ENCODE measurements around the gene RGL1. TPM values are rescaled to one million over a fixed set of nuclear protein-coding genes. Genes with fewer than 3 reads are reported as not detected.

Gene RGL1
- total RNA-seq, 1 donor from 2014 or later, result 20.9 TPM

DNA sequence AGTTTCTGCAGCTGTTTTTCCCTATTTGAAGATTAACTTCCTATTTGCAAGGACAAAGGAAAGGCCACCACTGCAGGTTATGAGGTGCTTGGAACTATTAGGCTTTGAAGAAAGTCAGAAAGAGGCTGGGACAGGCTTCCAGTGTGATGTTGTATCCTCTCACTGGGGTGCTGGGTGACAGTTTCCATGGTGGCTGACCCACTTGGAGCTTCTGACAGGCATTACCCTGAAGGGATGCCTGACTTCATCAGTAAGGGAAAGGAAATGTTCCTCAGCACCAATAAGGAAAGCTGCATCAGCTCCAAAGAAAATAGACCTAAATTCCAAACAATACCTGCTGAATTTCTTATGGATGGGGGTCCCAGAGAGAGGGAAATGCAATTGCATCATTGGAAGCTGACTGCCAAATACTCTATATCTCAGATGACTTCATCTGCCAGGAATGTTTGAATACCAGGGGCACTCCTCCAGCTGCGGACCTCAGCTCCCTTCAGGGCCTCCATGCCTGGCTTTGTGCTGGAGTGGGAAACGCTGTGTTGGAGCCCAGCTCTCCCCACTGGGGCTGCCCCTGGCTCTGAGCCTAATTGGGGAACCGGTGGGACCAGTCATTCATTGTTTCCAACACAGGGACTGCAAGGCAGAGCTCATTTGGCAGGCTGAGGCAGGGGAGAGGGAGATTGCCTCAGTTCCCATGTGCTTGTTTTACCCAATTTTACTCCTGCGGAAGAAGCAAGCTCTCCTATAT lies 76.6 kb downstream of the RGL1 start:
- no peak for DNase-seq (ENCODE audit: low spot score)
- H3K4me1 Mint-ChIP-seq (ENCODE audit: low read depth), result peaks cover 40% of the 10 kb centered on the region
- TF ChIP-seq, protein P1, sequence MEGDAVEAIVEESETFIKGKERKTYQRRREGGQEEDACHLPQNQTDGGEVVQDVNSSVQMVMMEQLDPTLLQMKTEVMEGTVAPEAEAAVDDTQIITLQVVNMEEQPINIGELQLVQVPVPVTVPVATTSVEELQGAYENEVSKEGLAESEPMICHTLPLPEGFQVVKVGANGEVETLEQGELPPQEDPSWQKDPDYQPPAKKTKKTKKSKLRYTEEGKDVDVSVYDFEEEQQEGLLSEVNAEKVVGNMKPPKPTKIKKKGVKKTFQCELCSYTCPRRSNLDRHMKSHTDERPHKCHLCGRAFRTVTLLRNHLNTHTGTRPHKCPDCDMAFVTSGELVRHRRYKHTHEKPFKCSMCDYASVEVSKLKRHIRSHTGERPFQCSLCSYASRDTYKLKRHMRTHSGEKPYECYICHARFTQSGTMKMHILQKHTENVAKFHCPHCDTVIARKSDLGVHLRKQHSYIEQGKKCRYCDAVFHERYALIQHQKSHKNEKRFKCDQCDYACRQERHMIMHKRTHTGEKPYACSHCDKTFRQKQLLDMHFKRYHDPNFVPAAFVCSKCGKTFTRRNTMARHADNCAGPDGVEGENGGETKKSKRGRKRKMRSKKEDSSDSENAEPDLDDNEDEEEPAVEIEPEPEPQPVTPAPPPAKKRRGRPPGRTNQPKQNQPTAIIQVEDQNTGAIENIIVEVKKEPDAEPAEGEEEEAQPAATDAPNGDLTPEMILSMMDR (IDR thresholded peaks at IDR 0.05), result no peak
- no peak overlapping the region for H3K4me3 Mint-ChIP-seq (ENCODE audit: unreplicated experiment)
- peak overlapping the region; percentile 85 for H3K27ac Mint-ChIP-seq (ENCODE audit: unreplicated experiment)
- no peaks in the 10 kb centered on the region for H3K27me3 Mint-ChIP-seq (ENCODE audit: low read depth)
- H3K9me3 Mint-ChIP-seq (ENCODE audit: low read depth), result no peaks in the 10 kb centered on the region
- peaks cover 24% of the 10 kb centered on the region for H3K36me3 Mint-ChIP-seq (ENCODE audit: low read depth)

DNA sequence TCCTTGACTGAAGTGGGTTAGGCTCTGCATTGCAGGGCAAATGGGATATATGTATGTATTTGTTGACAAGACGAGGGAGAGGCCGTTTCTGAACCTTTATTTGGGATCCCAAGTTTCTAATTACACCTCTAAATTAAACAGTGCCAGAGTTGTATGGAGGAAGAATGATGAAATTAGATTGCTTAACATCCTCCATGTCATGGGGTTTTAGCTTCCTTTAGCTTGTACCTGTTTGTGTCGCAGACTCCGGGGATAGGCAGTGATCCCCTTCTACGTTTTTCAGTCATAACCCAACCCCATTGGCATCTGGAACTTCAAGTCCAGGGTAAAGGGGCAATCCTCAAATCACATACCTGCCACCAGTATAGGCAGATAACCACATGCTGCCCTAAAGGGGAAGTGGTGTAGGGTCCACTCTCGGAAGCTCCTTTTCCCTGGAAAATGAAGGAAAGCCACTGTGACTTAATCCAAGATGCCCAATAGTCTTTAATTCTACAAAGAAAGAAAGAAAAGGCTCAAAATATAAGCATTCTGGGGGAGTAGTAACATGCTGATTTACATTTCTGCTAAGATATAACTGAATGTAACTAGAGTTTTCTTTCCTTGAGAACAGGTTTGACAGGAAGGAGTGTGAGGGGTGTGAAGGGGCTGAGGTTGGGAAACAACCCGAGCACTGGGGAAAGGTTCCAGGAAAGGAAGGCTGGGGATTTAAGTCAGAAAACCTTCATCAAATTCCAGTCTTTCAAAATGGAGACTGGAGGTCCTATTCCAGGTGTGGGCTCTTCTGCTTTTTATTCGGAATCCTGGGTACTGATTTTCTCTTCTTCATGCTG lies 77.6 kb downstream of the RGL1 start:
- H3K27ac Mint-ChIP-seq (ENCODE audit: unreplicated experiment), result peak overlapping the region; percentile 85
- H3K4me1 Mint-ChIP-seq (ENCODE audit: low read depth), result peaks cover 40% of the 10 kb centered on the region
- H3K27me3 Mint-ChIP-seq (ENCODE audit: low read depth), result no peaks in the 10 kb centered on the region
- H3K4me3 Mint-ChIP-seq (ENCODE audit: unreplicated experiment), result no peak overlapping the region
- TF ChIP-seq, protein P1 (IDR thresholded peaks at IDR 0.05), result no peak
- no peaks in the 10 kb centered on the region for H3K9me3 Mint-ChIP-seq (ENCODE audit: low read depth)
- peaks cover 26% of the 10 kb centered on the region for H3K36me3 Mint-ChIP-seq (ENCODE audit: low read depth)
- DNase-seq (ENCODE audit: low spot score), result no peak

DNA sequence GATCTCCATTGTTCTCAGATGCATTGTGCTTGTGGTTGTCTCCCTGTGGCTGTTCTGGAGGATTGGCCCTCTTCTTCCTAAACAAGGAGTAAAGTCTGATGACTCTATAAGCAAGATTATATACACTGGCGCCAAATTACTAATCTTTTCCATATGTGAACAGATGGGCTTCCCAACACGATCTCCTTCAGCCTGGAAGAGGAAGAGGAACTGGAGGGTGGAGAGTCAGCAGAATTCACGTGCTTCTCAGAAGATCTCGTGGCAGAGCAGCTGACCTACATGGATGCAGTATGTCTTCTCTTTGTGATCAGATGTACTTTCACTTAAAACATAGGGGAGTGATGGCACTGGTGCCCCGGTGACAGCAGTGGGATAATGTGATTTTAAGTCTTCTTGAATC lies 78.7 kb downstream of the RGL1 start:
- TF ChIP-seq, protein P1 (IDR thresholded peaks at IDR 0.05), result no peak
- H3K4me3 Mint-ChIP-seq (ENCODE audit: unreplicated experiment), result no peak overlapping the region
- no peak overlapping the region for H3K27ac Mint-ChIP-seq (ENCODE audit: unreplicated experiment)
- no peaks in the 10 kb centered on the region for H3K27me3 Mint-ChIP-seq (ENCODE audit: low read depth)
- no peak for DNase-seq (ENCODE audit: low spot score)
- H3K36me3 Mint-ChIP-seq (ENCODE audit: low read depth), result peaks cover 26% of the 10 kb centered on the region
- H3K9me3 Mint-ChIP-seq (ENCODE audit: low read depth), result no peaks in the 10 kb centered on the region
- H3K4me1 Mint-ChIP-seq (ENCODE audit: low read depth), result peaks cover 47% of the 10 kb centered on the region

DNA sequence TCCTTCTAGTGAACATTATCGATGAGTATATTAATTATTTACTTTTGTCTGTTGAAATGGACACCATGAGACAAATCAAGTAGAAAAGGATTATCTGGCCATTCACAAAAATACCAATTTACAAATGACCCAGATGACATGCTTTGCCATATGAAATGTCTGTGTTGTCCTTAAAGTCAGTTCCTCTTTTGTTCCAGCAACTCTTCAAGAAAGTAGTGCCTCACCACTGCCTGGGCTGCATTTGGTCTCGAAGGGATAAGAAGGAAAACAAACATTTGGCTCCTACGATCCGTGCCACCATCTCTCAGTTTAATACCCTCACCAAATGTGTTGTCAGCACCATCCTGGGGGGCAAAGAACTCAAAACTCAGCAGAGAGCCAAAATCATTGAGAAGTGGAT lies 79.6 kb downstream of the RGL1 start:
- Mint-ChIP-seq H3K9me3 (ENCODE audit: low read depth) (no peaks in the 10 kb centered on the region), H3K36me3 (ENCODE audit: low read depth) (peaks cover 26% of the 10 kb centered on the region), H3K4me1 (ENCODE audit: low read depth) (peaks cover 50% of the 10 kb centered on the region), H3K27ac (ENCODE audit: unreplicated experiment) (no peak overlapping the region), H3K27me3 (ENCODE audit: low read depth) (no peaks in the 10 kb centered on the region), H3K4me3 (ENCODE audit: unreplicated experiment) (no peak overlapping the region)
- no peak for DNase-seq (ENCODE audit: low spot score)
- TF ChIP-seq, protein P1 (IDR thresholded peaks at IDR 0.05), result no peak

DNA sequence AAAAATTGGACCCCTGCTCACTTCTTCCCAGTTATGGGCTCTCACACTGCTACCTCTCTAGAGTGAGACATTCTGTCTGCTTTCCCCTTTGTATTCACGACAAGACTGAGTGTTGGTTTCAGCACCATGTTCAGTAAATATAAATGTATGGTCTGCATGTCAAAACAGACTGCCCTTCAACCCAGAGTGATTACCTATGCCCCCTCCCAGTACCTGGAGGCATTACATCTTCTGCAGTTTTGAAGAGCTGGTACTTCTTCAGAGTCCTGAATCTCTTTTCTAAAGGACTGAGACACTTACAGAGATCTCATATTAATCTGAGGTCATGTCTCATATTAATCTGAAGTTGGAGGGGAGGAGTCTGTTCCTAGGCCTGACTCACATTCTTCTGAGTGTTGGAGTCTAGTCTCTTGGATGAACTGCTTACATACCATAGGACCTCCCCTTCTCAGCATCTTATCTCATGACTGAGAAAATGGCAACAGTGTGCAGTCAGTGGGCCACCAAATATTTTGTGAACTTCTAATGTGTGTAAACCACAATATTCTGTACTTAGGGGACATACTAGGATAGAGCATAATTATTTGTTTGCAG lies 80.3 kb downstream of the RGL1 start:
- no peaks in the 10 kb centered on the region for H3K27me3 Mint-ChIP-seq (ENCODE audit: low read depth)
- H3K4me3 Mint-ChIP-seq (ENCODE audit: unreplicated experiment), result no peak overlapping the region
- no peak overlapping the region for H3K27ac Mint-ChIP-seq (ENCODE audit: unreplicated experiment)
- peaks cover 28% of the 10 kb centered on the region for H3K36me3 Mint-ChIP-seq (ENCODE audit: low read depth)
- no peaks in the 10 kb centered on the region for H3K9me3 Mint-ChIP-seq (ENCODE audit: low read depth)
- TF ChIP-seq, protein P1 (IDR thresholded peaks at IDR 0.05), result no peak
- no peak for DNase-seq (ENCODE audit: low spot score)
- peaks cover 45% of the 10 kb centered on the region for H3K4me1 Mint-ChIP-seq (ENCODE audit: low read depth)

All from chondrocyte (in vitro differentiated cells).